Measurements from ENCODE around the gene NCOA3.
"Not testable (repeated sequence)": the region's sequence is repeated elsewhere in the genome, so short reads cannot be mapped to it uniquely, and the experiment has no call there.

- TF ChIP-seq CTCF (conservative IDR thresholded peaks at IDR 0.05; ENCODE audit: low read depth in 2 of 2); EZH2 (IDR thresholded peaks at IDR 0.05; ENCODE audit: low read depth, unreplicated experiment); ETS1 (IDR thresholded peaks at IDR 0.05); CREB1 (CRISPR knock-in tag; IDR thresholded peaks at IDR 0.05; ENCODE audit: low read depth); POLR2AphosphoS5 (IDR thresholded peaks at IDR 0.05; ENCODE audit: low read depth); EZH2phosphoT487 (IDR thresholded peaks at IDR 0.05; ENCODE audit: unreplicated experiment); REST (IDR thresholded peaks at IDR 0.05; ENCODE audit: unreplicated experiment); JUNB (IDR thresholded peaks at IDR 0.05; ENCODE audit: unreplicated experiment); ZNF331 (CRISPR knock-in tag; IDR thresholded peaks at IDR 0.05; ENCODE audit: low read depth); STAT1 (IDR thresholded peaks at IDR 0.05; ENCODE audit: unreplicated experiment); NANOG (IDR thresholded peaks at IDR 0.05; ENCODE audit: borderline replicate concordance): not testable (repeated sequence)
Measured at GRCh38 chr20:47595138-47595537, 93.5 kb downstream of the NCOA3 start.

Measured in GM23338 (cell line).